Stimulated activated CD4-positive, alpha-beta T cell treated with anti-CD3 and anti-CD28 coated beads, Interleukin-2, amount 100 ng/mL, for 24 hours (primary cell): ENCODE measurements around the gene ZNF283.

Experiments
- DNase-seq, 2 donors: peaks; one replicate each; pipeline ENCODE4 v3.0.0-alpha.2; 2020

Gene ZNF283

GRCh38 chr19:43872547-43873336 is 45.6 kb downstream of the ZNF283 start:
- no peak for DNase-seq

- DNase-seq, result no peak
Observed at GRCh38 chr19:43880483-43880882, 53.4 kb downstream of the ZNF283 start.

- DNase-seq, result no peak
Observed at GRCh38 chr19:43883864-43884263, 56.7 kb downstream of the ZNF283 start, which contains the start of gene ZNF404. Gene ZNF404 (minus strand): TSS chr19:43883964.

GRCh38 chr19:43895727-43896308 is 68.7 kb downstream of the ZNF283 start:
- DNase-seq, result no peak
